COLO829 (cell line): ENCODE results near the gene RTTN.
"Not testable (repeated sequence)": the region's sequence is repeated elsewhere in the genome, so short reads cannot be mapped to it uniquely, and the experiment has no call there.

Experiments
- DNase-seq: peaks from one replicate; pipeline ENCODE4 v3.0.0; 2012; ENCODE audit warnings: low spot score

The RTTN gene

DNA sequence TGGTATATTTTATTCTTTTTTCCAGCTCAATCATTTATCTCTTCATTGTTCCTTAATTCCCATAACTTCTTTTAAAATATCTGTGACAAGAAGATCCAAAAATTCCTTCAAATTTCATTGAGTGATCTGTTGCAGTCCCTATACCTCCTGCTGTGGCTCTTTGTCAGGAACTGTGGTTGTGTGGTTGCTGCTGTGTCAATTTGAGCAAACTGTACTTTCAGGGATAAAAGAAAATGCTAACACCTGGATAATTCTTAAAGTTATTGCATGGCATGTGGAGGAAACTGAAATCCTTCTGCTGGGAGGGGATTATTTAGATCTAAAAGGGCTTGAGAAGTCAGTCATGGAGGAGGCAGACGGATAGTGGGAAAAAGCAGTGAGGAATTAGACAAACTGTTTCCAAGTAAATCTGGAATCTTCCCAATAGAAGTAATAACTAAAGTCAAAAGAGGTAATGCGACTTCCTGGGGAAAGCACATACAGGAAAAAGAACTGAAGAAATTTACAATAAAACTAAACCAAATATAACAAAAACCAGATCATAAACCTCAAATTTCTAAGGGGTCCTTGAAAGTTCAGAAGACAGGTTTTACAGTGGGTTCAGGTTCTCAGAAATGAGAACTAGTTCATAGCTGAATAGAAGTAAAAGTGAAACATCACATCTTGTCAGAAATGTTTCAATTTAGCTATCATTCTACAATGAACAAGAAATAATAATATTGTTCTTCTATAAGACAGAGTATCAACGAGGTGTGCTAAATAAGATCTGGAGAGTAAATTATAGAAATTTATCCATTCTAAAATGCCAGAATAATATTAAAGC, 224.3 kb downstream of the RTTN start:
- DNase-seq = no peak

DNA sequence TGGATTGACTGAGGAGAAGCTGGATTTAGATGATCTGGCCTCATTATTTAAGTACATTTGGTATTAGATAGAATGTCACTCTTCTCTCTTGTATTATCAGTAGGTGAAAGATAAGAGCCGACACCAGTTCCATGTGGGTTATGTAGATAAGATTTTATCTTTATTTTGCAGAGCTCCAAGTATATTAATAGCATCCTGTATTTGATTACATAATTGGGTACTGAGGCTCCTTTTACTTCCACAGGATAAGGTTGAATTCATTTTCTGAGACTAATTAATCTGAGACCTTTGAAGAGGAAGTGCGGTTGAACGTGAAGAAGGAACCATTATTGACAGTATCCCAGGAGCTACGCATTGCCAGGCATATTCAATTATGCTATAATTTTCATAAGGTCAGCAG, 225.0 kb downstream of the RTTN start:
- no peak for DNase-seq

DNA sequence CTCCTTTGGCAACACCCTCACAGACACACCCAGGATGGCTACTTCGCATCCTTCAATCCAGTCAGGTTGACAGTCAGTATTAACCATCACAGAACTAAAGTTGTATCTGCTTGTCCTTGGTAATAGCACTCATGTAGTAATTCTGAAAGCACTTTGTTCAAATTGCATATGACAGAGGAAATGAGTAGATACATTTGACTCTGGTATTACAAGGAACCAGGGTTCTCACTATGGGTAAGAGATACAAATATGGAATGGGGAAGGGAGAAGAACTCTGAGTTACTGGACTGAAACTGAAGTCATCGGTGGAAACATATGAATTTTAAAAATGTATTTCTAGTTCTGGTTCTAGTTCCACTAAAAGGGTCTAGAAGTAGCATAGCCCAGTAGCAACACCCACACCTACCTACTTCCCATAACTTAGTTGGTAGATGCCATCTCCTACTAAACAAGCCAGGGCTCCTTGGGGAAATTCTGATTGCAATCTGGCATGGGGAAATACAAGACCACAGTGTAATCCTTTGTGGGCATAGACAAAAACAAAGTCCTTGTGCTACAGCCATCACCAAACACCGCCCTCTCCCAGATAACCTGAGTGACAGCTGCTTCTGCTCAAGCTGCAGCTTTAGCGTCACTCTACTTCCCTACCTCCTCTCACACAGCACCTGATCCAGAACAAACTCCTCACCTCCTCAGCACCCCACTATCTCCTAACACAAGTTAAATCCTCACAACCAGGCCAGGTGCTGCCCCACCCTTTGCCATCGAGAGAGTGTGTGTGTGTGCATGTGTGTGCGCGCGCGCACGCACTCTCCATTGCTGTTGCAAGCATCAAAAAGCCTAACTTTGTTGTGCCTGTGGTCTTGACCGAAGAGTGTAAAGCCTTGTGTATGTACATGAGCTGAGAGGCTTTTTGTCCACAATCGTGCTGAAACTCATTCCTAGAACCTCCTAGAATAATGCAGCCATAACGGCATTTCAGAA, 226.5 kb downstream of the RTTN start:
- no peak for DNase-seq

DNA sequence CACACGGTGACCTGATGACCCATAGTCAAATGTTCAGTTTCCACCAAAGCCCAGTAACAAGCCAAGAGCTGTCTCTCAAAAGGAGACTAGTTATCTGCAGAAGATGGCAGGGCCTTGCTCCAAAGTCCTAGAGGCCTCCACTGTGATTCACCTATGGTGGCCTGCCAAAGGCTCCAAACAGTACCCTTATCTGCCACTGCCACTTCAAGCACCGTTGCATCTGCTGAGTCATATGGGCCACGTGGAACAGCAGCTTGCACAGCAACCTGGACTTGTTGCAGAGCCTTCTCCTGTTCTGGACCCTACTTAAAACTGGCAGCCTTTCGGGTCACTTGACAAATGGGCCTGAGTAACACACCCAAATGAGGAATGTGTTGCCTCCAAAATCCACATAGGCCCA, 230.2 kb downstream of the RTTN start:
- DNase-seq = not testable (repeated sequence)

DNA sequence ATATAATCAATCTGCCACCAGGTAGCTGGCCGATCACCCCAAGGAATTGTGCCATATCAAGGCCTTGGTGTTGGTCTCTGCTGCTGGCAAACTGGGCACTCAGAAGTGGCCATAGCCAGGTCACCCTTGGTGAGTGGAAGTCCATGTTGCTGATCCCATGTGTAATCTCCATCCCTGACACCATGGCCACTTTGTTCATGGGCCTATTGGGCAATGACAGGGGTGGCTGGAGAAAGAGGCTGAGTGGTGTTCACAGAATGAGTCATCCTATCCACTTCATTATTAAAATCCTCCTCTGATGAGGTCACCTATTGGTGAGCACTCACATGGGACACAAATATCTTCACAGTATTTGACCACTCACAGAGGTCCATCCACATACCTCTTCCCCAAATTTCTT, 231.1 kb downstream of the RTTN start:
- no peak for DNase-seq

DNA sequence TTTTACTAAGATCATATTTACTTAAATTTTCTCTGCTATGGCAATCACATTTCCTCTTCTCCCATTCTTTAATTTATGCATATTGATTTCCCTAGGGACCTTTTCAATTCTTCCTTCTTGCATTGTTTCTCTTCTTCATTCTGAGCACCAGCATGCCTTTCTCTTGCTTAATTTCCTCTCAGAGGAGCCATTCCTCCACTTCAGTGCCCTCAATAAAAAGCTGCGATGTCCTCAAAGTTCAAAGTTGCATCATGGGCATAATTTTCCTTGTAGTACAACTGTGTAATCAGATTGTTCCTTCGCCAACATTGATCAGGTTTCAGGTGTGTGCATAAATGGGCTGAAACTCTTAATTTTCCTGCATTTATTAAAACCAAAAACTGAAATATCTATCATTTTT, 236.0 kb downstream of the RTTN start:
- DNase-seq = no peak

DNA sequence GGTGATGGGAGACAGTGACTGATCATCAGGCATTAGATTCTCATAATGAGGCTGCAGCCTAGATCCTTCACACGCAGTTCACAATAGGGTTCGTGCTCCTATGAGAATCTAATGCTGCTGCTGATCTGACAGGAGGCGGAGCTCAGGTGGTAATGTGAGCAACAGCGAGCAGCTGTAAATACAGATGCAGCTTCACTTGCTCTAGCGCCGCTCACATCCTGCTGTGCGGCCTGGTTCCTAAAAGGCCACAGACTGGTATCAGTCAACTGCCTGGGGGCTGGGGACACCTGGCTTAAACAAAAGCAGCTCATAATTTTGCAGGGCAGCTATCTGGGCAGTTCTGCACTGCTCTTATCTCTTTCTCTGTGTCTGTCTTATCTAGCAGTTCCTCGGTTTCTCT, 237.4 kb downstream of the RTTN start:
- no peak for DNase-seq

DNA sequence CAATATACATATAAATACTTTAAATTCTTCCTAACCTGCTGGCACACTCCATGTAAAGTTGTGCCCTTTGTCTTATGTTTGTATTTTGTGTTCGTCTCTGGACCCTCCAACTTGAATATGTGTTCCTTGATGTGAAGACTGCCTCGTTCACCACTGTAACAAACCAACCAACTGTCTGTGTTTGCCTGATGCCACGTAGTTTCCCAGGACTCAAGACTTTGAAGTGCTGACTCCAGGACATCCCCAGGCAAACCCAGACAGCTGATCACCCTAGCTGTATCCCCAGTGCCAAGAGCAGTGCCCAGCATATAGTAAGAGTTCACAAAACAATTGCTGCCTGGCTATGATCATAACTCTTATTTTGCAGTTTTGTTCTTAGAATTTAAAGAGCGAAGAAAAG, 242.3 kb downstream of the RTTN start:
- no peak for DNase-seq

DNA sequence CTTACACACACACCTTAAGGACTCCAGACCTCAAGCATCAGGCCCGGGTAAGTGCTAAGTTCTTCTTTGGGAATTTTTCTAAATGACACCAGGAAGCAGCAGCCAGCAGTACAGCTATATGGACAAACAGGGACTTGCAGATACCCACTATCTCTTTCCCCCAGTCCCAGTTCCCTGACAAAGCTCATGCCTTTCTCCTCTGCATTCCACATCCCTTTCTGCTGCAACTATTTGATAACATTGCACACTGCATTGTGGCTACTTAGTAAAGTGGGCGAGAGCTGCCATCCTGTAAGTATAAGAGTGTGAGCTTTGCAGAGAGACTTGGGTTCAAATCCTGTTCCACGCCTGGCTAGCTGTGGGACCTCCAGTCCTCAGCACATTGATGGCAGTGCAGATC, 243.8 kb downstream of the RTTN start:
- no peak for DNase-seq

DNA sequence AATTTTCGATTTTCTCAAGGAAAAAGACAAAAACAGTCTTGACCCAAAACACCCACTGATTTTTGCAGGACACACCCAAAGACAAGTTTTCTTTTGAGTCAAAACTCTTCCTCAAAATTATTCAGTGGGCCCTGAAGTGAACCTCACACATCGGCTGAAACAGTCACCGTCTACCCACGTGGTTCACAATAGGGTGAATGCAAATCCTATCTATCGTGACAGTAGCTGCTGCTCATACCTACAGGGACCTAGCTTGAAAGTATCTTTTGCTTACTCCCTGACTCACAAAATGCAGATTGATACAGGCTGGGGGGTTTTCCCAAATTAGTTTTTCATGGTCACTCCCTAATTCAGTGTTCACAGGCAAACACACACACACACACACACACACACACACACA, 247.1 kb downstream of the RTTN start:
- no peak for DNase-seq

DNA sequence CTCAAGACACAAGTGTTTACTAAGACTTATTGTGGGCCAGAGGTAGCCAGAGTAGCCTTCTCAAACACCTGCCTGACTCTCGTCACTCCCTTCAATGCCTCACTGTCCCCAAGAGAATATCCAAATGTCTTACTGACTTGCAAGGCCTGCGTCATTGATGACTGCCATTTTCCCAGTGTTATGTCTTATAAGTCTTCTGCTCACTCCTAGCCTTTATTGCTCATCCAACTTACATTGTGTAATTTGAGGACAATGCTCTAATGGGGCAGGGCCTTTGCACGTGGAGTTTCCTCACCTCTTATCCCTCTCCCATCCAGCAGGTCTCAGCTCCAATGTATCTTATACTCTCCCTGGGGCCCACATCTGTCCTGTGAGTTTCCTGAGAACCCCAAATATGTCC, 247.7 kb downstream of the RTTN start:
- no peak for DNase-seq

DNA sequence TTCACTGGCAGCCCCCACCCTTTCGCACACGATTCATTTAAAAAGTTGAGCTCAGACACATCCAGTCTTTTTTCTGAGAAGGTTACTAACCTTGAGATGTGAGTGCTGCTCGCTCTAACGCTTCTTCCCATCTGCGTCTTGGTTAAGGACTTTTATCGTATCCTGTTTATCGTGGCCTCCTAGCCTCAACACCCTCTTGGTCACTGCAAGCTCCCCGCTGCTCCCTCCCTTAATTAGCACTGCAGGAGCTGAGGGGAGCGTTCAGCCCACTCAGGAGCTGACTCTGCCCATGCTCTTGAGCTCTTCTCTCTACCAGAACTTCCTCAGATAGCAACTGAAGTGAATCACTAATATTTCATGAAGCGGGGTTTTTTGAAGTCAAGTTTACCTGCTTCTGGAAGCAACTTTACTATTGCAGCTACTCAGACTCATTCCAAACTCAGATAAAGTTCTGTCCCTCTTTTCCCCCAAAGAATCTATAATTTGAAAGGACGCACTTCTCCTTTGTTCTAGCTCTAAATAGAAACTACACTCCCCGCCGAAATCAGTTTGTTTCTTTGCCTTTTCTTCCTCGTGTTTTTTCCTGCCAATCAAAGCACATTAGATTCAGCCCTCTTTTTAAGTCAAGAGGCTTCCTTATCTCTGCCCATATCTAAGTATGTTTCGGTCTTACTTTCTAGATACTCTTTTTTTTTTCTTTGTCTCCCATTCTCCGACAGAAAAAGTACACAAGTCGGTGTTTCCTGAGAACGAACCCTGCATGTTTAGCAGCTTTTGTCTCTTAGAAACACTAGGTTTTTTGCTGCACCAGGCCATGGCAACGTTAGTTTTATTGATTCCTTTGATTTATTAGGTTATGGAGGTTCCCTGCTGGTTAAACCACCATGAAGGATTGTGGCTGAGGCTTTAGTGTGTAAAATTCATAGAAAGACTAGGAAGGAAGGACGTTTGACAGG, 248.5 kb downstream of the RTTN start:
- DNase-seq = no peak

DNA sequence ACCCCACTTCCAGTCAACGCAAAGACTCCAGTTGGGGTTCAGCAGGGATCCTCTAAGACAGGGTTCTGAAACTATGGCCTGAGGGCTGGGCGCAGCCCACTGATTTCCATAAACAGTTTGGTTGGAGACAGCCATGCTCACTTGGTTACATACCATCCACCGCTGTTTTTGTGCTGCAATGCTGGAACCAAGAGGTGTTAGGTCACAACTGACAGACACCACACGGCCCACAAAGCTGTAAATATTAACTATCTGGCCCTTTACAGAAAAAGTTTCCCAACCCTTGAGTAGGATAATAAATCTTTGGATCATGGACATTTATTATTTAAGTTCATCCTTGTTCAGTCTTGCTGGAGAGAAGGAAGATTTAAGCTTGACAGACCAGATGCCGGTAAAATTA, 249.4 kb downstream of the RTTN start:
- no peak for DNase-seq

DNA sequence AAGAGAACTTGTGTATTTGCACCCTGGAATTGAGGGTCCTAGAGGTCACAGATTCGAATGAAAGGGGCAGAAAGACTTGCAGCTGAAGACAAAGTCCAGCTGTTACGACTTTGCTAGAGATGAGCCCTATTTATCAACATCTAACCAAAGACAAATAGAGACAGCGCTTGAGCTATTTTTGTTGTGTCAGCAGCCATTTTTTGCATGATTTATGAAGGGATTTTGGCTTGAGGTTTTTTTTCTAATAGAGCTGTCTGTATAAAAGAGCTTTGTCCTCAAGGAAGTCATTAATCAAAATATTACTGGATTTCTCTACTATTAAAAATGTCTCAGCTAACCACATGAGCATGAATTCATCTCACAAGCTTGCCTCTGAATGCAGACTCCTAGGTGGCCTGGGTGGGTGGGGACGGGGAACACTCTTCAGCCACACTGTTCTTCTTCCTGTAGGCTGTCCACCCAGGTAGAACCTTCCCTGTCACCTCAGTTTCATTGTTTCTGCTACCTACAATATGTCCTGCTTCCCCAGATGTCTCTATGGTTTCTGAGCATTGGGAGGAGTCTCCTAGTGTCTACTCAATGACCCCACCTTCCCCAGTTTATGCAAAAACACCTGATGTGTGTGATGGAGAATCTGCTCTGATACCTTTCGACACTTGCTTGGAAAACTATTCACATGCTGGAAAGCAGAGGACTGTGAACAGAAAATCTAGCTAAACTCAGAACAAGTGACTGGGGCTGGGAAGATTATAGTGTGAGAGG, 250.6 kb downstream of the RTTN start:
- peak; percentile 38 for DNase-seq

DNA sequence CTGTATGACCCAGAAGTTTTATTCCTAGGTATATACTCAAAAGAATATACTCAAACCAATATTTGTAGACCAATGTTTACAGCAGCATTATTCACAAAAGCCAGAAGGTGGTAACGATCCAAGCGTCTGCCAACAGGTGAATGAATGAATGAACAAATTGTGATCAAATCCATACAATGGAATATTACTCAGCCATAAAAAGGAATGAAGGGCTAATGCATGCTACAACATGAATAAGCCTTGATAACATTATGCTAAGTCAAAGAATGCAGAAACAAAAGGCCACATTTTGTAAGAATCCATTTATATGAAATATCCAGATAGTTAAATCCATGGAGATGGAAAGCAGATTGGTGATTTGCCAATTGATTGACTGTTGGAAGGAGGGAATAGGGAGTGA, 252.3 kb downstream of the RTTN start:
- no peak for DNase-seq
